ENCODE measurements around the gene LTBP1.

GRCh38 chr2:33123216-33123615 is 176.5 kb downstream of the LTBP1 start:
- TF ChIP-seq CTCF (IDR thresholded peaks at IDR 0.05; ENCODE audit: insufficient read depth, low read depth, low read length) (no peak), EZH2 (IDR thresholded peaks at IDR 0.05; ENCODE audit: insufficient read depth, low read length) (no peak)

Measured in astrocyte (in vitro differentiated cells and primary cell).